GM19463 (cell line): ENCODE results near the gene RGL1.

ENCODE experiments used
- ATAC-seq: cut with Tn5 transposase; IDR thresholded peaks from one replicate; pipeline ENCODE4 v1.9.1; 2021; ENCODE audit warnings: mild to moderate bottlenecking, moderate library complexity; ENCODE audit not compliant: unreplicated experiment

The RGL1 gene

DNA sequence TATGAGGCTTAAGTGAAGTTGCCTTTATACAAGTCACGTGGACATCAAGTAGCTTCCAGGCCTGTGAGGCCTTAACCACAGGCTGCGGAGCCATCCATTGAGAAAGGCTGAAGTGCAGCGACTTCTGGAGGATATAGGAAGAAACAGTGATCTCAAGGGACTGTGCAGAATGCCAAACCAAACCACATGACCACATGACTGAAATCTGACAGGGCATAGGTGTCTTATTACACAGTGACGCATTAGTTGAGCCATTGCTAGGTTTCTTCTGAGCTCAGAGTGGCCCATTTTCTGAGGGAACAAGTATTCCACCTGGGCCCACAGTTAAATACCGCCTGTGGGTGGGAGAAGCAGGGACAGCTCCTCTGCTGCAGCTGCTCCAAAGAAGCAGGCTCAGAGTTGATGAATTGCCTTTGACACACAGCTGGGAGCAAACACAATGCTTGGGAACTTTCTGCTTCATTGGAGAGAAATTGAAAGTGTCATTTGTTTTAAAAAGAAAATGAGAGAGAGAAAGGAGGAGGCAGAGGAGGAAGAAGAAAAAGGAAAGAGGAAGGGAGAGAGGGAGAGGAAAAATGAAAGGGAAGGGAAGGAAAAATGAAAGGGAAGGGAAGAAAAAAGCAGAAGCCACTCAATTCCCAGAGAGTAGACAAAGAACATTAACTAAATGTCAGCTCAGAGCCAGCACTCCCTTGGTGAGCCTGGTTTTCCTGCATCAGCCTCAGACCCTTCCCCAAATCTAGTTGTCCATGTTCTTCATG lies 138.2 kb downstream of the RGL1 start:
- peak; percentile 92 for ATAC-seq

DNA sequence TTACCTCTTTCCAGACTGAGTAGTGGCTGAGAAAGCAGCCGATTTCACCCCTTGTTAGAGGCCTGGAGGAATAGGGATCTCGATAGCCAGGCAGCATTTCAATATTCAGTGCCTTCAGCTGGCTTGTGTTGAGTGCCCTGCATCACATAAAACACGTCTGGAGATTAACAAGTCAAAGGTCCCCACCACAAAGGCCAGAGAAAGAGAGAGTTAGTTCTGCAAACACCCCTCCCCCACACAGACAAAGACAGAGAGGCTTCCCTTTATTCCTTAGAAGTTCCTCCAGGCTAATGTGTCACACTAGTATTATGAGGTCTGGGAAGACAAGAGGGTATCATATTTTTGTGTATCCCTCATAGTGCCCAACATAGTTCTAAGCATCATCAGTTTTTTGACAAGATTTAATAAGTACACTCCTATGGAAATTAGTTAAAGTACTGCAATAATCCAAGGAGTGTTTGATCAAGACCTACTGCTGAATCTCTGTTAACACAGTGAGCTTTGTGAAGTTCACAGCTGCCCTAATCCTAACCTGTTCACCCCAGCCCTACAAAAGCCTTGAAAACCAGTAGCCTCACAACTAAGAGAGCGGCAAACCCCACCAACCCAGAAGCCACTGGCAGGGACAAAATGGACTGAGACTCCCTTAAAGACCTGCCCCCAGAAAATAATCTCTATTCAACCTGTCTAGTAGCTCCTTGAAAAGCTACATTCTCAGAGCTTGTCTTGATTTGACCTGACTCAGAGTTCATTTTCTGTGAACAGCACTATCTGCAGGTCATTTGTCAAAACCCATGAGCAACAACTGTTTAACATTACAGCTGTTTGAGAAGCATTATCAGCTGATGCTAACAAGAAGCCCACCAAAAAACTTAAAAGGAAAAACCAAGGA lies 140.8 kb downstream of the RGL1 start:
- ATAC-seq, result no peak

DNA sequence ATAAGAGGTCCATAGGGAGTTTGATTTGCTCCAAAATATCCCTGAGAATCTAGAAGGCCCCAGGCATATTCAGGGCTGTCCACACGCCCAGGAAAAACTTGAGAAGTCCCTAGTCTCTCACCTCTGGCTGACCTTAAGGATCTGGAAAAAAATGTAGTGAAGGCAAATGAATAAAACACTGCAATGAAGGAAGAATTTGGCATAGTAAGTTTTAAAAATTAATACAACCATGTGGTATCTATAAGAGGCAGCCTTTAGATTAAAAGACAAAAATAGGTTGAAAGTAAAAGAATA lies 141.3 kb downstream of the RGL1 start:
- no peak for ATAC-seq

DNA sequence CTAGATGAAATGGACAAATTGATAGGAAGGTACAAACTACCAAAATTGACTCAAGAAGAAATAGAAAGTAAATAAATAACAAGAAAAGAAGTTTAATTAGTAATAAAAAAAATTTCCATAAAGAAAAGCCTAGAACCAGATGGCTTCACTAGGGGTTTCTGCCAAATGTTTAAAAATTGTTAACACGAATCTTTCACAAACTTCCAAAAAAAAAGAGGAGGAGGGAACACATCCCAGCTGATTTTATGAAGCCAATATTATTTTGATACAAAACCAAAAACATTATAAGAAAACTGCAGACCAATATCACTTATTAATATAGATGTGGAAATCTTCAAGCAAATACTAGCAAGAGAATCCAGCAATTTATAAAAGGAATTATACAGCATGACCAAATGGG lies 143.1 kb downstream of the RGL1 start:
- ATAC-seq, result no peak

DNA sequence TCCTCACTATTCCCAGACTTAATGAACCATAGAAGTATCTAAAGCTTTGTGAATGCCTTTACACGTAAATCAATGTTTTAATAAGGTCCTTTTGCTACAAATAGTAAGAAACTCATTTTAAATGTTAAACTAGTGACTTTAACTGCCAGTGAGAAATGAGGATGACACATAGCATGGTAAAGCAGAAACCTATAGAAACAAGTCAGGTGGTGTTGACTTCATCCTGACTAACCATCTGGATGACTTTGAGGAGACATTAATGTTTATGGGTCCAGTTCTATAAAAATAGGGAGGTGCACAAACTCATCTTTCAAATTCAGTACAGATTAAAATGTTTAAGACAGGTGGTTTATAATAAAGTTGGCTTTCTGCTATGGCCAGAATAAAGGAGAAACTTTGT lies 147.2 kb downstream of the RGL1 start:
- ATAC-seq, result no peak

DNA sequence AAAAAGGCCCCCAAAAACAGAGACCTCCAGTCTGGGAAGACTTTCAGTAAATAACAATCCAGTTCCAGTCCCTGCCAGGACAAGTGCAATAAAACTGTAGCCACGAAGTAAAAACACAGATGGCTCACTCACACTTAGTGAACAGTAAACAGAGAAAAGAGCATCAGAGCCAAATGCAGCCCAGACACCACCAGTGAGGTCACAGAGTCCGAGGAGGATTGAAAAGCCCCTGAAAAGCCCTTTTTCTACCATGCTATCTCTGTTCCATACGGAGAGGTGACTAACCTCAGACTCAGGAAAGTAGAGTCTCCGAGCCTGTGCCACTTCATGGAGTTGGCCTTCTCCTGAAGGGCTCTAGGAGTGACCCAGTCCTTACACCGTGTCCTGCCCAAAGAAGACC lies 148.1 kb downstream of the RGL1 start:
- no peak for ATAC-seq

DNA sequence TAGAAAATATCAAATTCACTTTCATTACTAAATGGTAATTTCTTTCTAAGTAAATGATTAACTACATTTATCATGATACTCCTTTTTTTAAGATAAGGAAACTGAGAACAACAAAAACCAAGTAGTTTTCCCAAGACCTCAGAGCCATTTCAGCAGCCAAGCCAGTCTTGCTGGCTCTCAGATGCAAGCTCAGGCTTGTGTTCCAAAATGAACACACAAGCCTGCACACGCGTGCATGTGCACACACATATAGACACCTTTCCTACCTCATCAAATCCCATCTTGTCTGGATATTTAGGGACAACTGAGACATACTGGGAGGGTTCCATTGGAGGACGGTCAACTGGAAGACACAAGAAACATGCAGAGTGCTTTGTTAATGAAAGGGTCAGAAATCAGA lies 149.6 kb downstream of the RGL1 start:
- ATAC-seq, result no peak

DNA sequence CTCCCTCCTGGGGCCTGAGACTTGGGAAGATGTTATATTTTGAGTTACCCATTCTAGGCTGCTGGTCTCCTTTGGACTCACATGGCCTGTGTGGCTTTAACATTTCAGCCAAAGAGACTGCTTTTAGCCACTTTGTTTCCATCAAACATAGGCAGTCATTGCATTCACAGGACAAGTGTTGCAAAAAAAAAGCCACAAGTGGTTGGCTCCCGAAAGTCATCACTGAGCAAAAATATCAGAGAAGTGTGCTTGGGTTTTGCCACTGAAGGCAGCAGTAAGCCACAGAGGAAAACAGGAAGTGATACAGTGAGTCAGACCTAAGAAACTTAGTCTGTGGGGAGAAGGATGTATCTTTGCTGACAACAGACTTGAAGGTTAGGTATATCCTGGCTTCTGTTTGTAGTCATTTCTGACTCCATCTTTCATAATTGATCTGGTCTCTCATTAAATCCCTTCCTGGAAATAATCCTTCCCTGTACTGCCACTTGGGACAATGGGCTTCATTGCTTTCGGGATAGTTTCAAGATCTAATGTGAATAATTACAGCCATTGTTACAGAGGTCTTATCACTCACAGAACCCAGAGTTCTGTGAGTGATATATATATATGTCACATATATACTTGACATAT lies 151.8 kb downstream of the RGL1 start:
- peak; percentile 99 for ATAC-seq

DNA sequence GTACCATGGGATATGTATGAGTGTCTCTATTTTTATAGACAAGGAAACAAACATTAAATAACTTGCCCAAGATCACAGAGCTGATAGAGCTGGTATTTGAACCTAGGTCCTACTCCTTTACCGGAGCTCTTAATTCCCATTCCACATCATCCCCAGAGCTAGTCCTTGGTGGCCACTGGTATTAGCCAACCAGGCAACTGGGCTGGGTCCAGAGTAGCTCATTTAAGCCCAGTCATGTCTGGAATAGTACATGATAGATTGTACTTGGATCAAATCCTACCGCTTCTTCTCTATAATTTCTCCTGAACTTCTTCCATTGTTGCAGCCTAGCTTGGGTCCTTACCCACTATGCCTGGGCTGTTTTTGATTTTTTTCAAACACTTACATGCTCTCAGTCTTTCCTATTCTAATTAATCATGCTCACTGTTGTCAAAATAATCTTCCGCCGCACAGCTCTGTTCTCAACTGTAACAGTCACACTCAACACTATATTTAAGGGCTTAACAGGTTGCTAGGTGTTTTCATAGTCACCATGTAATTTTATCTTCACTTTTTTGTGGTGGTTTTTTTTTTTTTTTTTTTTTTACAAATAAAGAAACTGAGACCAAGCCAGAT lies 152.4 kb downstream of the RGL1 start:
- no peak for ATAC-seq

DNA sequence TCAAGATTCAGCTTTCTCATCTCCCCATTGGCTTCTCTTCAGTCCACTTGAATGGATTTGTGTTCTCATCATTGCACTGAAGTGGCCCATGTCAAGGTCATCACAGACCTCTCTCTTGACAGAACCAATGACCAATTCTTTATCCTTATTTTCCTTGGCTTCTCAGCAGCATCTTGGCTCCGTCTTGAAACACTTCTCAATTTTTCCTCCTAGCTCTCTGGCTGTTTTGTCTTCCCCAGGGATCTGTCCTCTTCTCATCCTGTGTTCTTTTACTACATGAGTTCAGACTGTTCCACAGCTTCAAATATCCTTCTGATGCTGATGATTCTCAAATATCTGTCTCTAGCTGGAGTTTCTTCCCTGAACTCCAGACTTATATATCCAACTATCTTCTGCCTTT lies 154.0 kb downstream of the RGL1 start:
- no peak for ATAC-seq

DNA sequence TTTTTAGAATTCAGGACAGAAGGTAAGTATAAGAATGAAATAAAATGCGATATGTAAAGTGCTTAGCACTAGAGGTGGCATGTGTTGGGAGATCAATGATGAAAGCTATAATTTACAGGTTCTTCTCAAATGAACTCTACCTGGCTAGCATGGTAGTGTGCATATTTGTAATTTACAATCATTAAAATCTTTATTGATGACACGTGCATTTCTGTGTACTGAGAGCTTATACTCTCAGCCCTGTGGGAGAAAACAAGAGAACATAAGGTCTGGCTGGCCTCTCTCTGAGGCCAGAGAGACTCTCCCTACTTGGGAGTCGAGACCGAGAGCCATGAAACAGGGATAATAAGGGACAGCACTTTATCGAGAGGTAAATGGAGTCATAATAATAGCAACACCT lies 156.2 kb downstream of the RGL1 start:
- no peak for ATAC-seq

DNA sequence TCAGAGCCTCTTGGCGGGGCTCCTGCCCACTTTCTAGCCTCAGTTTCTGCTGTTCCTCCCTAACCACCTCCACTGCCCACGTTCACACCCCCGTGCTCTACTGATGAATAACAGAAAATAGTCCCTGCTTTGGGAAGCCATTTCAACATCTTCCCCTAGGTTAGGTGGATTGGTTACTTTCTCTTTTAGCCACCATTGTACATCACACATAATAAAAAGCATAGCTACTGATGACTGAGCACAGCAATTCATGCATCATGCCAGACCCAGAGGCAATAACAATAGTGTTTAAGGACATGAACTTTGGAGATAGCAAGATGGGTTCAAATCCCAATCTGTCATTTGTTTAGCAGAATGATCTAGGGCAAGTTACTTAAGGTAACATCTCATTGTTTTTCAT lies 158.0 kb downstream of the RGL1 start:
- ATAC-seq, result no peak

DNA sequence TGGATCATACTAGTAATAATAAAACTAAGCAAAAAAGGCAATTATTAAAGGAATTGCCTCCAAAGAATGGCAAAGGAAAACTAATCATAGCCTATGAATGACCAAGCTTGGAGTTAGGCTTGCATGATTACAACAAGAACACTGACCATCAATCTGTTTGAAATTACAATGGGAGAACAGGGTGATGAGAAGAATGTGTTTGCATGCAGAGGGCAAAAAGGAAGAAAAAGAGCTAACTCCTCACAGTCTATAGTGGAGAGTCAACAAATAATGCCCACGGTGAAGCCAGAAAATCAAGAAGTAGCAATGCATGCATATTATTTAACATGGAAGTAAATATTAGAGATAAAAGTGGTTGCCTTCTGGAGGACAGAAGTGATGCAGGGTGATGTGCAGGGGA lies 160.8 kb downstream of the RGL1 start:
- ATAC-seq, result no peak

DNA sequence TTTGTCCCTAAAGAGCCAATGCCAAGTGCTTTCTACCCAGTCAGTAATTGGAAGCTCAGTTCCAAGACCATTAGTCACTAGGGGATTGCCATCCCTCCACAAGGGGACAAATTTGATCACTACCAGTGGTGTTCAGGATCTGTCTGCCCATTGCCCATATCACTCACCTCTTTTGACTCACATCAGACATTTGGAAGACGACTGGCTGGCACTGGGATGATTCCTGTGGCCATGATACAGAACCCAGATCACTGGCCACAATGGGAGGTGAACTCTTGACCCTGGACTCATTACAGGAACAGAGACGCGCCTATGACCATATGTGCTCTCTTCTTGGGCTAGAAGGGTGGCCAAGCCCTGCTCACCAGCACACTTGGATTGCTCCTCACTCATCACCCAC lies 161.6 kb downstream of the RGL1 start:
- ATAC-seq, result no peak

DNA sequence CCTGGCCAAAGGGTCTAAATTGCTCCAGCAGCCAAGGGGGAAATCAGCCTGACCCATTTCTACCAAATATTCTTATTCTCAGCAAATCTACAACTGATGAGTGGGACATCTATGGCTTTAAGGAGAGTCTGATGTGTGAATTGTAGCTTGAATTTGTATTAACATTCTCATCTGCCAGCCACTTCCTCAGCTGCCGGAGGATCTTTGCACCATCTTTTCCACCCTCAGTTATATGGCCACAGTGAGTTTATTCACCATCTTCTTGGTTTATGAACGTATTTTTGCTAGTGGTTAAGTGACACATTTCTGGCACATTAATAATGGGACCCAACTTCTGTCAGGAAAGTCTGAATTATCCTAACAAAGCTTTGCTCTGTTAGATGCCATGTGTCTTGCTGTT lies 163.0 kb downstream of the RGL1 start:
- no peak for ATAC-seq

DNA sequence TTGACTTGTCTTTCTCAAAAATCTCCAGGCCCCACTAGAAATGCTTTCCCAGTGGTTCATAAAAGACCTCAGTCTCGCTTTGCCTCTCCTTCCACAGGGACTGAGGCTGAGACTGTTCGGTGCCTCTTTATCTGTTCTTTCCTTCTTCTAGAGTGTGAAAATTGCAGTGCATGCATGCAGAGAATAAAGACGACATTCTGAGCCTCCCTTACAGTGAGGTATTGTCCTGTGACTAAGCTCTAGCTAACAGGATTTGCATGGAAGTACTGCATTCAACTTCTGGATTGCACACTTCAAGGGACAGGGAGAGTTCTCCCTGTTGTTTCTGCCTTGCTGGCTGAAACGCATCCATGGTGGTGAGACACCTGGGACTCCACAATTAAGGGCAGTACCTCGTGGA lies 163.5 kb downstream of the RGL1 start:
- no peak for ATAC-seq

DNA sequence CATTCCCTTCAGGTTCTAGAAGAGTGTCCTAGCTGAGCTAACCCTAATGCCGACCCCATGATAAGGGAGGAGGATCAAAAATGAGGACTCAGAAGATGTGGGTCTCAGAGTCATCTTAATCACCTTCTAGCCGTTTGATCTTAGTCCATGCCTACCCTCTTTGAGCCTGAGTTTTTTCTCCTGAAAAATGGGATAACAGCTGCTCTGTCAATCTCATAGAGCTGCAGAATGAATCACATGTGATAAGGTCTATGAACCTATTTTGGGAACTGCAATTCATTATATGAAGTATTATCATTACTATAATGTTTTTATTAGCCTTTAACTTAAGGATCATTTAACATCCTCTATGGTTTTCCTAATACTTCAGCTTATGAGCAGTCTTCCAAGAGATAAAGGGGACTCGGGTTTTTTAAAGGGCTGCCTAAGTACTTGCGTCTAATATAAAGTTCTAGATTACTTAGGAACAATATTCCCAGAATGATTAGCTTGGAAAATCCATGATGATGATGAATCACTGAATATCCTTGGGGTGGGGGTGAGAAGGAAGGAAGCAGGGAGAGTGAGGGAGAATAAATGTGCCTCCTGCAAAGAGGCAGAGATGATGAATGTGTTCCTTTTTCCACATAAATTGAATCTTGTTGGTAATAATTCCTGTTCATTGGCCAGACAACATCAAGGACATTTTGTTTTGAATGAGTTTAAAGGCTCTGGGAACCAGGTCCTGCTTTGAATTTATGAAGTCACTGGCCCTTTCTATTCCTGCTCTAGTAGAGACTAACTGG lies 165.8 kb downstream of the RGL1 start:
- ATAC-seq, result no peak

DNA sequence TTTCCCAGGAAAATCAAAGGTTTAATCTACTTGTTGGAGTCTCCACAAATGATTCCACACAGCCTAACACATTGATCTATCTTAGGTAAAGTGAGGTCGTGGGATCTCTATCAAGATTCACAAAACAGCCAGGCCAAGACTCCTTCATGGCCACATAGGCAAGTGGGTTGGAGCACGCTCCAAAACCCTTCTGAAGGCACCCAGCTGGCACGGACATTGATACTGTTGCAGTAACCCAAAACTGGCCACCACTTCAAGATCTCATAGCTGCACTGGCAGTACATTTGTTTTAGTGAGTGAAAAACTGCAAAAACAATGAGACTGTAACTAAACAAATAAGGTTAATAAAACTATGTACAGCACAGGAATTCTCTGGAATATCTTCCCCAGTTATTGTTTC lies 170.7 kb downstream of the RGL1 start:
- no peak for ATAC-seq

DNA sequence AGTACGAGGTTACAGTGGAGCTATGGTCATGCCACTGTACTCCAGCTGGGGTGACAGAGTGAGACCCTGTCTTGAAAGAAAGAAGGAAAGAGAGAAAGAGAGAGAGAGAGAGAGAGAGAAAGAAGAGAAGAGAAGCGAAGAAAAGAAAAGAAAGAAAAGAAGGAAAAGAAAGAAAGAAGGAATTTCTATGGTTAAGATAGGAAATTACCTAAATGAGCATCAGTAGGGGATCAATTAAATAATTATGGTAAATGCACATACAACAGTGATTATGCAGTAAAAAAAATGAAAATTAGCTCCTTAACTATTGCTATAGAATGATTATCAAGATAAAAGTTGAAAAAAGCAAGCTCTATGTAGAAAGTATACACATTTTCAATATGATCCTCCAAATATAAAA lies 172.8 kb downstream of the RGL1 start:
- ATAC-seq, result no peak
